HG02588 (cell line): ENCODE data around the gene STAT6.

Experiments
- ATAC-seq: cut with Tn5 transposase; IDR thresholded peaks from one replicate; pipeline ENCODE4 v1.9.1; 2021; ENCODE audit warnings: mild to moderate bottlenecking, moderate library complexity; ENCODE audit not compliant: unreplicated experiment

Gene STAT6

DNA sequence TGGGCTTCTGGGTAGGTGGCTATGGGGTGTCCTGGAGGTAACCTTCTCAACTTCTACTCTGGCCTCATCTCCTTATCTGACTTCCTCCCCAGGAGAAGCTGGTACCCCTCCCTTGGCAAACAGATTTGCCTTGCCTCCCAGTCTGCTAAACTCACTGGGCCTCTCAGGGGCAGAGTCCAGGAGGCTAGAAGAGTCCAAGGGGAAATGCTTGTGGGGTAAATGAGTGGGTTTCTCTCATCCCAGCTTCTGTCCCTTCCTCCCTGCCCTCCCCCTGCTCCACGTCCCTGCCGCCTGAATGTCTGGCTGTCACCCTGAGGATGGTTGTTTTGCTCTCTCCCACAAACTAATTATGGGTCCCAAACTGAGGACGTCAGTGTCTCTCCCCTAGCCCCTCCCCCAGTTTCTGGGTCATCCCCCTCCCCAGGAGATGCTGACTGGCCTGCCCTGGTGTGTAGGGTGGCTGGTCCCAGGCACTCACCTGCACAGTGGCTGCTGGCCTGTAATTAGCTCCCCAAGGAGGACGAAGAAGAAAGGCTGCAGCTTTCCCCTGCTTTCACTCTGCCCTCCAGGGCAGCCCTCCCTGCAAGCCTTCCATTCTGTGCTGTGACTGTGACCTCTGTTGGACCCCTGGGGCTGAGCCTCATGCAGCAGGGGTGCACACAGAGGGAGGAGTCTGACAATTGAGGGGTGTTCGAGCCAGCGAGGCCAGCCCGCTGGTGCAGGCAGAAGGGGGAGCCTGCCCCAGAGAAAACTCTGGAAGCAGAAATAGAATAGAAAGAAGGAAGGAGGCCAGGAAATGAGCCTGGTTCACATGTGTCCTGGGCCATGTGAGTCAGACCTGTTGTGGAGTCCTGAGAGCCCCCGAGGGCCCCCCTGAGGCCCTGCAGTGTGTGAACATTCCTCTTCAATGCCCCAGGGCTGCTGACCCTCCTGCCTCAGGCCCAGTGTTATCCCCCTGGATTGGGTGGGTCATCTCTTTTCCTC is 36.1 kb upstream of the STAT6 start, which contains the start of gene LRP1-AS:
Gene LRP1-AS (minus strand): TSS at position 659 of the 984 bp plus-strand sequence.
- no peak for ATAC-seq

DNA sequence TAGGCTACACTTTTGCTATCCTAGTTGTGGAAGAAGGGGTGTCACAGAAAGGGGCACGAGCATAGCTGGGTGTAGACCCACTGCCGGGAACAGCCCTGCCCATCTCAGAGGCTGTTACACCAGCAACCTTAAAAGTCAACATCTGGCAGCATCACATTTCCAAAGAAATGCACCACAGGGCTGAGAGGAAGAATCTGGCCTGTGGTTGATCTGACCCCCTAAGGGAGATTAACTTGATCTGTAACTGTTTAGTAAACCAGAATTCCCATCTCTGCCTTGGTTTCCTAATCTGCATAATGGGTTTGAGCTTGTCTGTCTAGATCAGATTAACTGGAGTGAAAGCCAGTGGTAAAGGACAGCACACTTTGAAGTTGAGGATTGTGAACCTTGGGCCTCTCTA is 34.9 kb upstream of the STAT6 start:
- no peak for ATAC-seq

DNA sequence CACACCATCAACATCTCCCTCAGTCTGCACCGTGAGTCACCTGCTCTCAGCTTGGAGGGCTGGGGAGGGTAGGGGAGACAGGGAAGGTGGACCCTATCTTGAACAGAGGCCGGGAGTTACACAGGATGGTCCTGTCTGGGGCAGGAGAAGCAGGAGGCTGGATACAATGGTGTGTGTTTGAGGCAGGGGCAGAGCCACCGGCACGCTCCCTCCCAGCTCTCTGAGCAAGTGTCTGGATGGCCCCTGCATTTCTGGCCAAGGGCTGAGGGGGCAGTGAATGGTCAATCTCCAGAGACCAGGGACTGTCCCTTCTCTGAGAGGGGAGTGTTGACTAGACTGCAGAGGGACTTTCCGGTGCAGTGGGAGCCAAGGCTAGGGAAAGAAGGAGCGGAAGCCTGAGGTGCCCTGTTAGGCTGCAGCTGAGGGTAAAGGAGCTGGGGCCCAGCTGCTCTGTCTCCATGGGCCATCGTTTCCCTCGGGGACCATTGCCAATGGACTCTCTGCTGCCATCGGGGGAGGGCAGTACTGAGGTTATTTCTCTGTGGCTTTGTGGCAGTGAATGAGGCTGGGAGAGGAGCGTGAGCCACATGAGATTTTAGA is 34.4 kb upstream of the STAT6 start:
- no peak for ATAC-seq

DNA sequence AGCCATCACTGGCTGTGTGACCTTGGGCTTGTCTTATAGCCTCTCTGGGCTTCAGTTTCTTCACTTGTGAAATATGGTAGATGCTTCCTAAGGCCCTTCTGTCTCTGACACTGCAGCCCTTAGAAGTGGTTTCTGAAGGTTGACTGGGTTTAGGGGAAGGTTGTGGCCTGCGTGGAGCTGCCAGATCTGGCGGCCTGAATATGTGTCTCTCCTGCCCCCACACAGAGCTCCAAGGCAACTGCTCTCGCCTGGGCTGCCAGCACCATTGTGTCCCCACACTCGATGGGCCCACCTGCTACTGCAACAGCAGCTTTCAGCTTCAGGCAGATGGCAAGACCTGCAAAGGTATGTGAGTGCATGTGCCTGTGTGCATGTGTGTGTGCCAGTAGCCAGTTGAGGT is 32.3 kb upstream of the STAT6 start:
- no peak for ATAC-seq

DNA sequence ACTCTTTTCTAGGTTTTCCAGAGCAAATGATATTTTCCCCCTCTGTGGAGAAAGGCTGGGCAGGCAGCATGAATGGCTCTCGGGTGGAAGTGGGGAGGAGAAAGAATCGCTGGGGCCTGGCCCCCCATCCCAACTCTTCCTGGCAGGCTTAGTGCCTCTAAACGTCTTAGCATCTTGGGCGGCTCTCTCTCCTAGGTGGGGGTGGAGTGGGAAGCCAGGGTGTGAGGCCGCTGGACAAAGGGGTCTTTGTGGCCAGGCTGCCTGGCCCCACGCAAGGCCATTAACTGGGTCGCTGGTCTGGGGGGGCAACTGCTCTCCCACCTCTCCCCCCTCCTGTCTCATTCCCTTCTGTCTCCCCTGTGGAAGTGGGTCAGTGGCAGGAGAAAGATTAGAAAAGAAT is 31.6 kb upstream of the STAT6 start:
- no peak for ATAC-seq

DNA sequence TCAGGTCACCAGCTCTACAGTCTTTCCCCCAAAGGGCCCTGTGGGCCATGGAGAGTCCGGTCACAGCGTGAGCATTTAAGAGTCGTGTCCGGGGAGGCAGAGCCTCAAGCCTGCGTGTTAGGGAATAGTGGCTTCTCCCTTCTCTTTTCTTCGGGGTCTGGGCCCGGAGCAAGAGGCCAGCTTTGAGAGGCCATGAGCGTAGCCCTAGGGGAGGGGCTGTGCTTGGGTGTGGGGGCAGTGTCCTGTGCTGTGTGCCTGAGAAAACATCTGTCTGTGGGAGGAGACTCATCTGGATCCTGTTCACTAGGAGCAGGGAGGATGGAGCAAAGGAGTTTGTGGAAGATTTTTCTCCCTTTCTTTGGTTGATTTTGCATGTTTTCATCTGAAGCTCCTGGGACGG is 31.0 kb upstream of the STAT6 start:
- ATAC-seq: no peak

DNA sequence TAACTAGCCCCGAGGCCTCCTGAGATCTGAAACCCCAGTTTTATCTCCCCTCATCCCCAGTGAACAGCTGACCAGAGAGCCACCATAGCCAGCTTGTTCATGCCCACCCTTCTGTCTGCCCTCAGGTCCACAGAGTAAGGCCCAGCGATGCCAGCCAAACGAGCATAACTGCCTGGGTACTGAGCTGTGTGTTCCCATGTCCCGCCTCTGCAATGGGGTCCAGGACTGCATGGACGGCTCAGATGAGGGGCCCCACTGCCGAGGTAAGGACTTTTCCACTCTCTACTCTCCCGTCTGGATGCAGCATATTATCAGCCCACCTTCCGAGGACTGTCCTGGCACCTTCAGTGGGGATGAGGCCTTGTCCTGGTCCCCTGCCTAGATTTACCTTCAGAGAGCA is 30.1 kb upstream of the STAT6 start:
- ATAC-seq: no peak

DNA sequence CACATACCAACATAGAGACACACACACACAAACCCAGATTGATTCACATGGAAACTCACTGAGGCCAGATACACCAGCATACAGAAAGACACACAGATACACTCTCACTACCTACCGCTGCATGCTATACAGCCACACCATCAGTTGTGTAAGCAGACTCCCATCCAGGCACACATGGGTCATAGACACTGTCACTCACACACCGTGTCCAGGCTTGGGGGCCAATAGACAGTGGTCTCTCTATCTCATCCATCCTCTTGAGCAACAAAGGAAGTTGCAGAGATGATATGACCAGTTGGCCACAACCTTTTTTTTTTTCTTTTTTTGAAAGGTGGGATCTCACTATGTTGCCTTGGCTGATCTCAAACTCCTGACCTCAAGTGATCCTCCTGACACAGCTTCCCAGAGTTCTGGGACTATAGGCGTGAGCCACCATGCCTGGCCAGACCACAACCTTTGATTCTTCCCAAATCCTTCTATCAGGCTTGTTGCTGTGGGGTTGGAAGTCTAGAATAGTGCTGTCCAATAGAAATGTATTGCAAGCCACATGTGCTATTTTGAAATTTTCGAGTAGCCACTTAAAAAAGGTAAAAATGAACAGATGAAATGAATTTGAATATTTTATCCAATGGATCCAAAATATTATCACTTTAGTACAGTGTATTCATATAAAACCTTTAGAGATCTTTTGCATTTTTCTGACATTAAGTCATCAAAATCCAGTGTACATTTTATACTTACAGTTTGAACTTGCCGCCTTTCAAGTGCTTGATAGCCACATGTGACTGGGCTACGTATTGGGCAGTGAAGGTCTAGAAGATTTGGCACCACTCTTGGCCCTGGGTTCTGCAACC is 28.9 kb upstream of the STAT6 start:
- no peak for ATAC-seq

DNA sequence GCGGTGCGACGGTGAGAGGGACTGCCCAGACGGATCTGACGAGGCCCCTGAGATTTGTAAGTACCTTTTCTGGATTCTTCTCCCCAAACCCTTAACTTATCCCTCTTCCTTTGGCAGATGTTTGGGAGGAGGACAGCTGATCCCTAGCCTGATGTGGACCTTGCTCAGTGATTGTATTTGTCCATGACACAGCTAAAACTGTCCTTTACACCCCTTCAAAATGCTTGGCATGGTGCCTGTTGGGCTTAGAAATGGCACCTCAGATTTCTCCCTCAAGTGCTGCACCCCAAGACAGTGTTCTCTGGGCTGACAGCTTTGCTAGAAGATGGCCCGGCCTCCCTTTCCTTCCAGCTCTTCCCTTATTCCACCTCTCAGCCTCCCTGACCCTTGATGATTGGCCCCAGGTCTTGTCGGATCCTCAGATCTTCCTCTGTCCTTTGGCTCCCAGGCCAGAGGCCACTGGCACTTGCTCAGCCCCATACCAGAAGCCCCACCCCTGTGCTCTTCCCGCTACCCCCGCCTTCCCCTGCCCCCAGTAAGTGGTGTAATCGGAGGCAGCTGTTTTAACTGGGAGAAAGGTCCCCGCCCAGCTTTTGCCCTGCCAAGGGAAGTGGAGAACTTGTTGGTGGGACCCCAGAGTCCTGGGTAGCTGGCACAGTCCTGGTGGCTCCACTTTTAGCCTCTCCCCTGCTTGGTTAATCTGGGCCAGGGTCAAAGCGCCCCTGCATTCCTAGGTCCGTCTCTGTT is 27.5 kb upstream of the STAT6 start:
- no peak for ATAC-seq

DNA sequence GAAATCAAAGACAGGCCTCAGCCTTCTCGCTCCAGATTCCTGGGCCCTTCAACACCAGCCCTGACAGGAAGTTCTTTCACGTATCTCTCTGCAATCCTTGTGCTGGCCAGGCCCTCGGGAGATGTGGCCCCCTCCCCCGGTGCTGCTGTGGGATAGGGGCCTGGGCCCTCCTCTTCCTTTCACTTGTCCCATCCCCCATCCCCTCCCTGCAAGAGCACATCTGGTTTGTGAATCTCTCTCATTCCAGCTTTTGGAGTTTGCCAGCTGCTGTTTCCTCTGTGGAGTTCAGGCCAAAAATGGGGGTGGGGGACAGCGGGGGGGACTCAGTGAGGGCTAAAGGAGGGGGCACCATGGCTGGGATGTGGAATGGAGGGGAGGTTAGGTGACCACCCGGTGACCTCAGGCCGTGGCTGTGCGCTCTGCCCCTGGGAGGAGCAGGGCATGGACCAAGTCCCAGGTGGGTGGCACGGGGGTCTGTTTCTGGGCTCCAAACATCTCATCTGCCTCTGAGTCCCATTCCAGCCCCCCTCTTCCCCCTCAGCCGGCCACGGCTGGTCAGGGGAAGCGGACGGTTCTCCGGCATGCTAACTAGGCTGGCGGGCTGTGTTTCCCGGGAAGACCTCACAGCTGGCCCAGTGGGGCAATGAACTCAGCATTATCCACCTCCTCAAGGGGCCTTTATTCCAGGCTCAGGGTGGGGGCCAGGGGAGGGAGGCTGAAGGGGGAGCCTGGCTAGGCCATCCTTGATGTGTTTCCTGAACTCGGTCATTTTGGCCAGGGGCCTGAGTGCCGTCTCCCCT is 24.6 kb upstream of the STAT6 start:
- ATAC-seq: no peak

DNA sequence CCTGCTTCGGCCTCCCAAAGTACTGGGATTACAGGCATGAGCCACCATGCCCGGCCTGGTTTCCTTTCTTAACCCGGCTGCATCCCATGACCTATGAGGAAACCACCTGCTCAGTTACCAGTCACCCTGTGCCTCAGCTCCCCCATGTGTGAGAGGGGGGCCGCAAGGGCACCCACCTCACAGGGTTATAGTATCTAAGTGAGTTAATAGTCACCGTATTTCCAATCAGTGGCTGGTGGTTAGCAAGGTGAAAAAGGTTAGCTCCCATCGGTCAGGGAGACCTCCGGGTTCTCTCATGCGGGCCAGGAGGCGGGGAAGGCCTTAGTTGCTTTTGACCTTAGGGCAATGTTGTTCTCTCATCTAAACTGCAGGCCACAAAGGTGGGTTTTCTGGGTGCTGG is 23.8 kb upstream of the STAT6 start:
- no peak for ATAC-seq

DNA sequence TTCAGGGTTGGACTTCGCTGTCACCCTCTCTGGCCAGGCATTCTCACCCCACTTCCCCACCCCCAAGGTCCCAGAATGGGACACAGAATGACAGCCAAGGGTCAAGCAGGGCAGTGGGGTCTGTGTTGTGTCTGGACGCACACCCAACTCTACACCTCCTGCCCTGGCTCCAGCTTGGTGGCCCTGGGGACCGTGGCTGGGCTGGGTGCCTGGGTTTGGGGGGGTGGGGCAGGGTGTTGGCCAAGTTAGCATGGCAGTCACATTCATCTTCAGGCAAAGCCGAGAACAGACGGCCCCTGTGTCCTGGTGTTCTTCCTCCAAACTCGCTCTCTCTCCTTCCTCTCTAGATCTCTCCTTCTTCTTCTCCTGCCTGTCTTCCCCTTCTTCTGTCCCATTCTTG is 22.8 kb upstream of the STAT6 start:
- ATAC-seq: no peak

DNA sequence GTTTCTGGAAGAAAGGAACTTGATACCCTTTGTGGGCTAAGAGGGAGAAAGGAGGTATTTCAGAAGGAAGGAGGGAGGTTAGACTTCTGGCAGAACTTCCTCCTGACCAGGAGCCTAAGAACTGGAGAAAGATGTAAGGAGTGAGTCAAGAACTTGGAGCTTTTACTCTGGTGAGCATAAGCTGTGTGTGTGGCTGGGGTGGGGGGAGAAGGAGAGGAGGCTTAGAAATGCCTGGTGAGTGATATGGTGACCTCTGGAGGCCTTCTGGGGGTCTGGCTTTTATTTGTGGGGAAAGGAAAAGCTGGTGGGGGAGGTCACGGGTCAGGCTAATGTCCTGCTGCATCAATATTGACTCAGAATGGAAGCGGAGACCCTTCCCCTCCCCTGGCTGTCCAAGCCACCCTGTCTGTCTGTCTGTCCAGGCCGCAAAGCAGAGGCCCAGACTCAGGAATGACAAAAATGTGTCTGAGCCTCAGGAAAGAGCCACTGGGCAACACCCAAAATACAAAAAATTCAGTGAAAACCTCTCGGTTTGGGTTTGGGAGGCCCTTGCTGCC is 21.9 kb upstream of the STAT6 start:
- ATAC-seq: no peak

DNA sequence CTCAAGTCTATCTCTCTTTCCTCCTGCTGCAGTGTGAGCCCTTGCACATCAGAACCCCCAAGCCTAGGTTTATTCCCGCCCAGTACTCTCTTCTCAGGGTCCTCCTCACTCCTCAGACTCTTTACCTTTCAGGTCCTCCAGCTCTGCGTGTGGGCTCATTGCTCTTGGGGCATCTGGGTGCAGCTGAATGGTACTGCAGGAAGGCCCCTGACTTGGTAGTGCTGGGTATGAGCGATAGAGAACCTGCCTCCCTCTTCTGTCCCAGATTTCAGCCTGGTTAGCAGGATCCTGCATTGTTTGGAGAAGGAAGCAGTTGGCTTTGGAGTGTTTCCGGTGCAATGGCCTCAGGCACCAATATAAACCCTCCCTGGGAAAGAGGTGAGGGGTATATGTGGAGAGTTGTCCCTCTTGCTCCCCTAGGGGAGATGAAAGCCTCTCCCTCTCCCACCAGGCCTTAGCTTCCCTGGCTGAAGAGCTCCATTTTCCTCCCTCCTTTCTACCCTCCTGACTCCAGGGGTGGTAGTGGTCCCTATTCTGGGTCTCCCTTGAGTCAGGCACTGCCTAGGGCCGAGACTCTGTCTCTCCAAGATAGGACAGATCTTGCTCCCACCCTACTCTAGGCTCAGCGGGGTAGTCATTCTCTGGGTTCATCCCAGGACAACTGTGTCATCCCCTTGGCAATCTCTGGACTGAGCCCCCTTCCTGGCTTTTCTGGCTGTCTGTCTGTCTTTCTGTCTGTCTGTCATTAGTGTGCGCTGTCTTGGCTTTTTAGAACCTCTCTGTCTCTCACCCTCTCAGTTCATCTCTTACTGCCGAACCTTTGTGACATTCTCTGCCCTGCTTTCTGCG is 21.0 kb upstream of the STAT6 start:
- no peak for ATAC-seq

DNA sequence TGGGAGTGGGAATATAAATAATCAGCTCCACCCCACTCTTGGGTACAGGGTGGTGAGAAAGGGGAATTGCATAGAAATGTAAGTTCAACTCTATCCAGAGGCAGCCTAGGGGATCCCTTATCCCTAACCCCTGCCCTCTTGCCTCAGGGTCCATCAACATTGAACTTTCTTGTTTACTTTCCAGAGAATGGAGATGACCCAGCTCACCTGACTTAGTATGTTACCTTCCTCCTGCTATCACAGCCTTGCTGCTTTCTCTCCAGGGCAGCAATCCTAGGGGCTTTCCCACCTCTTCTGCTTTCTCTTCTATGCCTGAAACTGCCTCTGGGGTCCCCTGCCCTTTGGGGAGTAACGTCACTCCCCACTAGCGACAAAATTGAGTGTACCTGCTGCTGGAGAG is 19.8 kb upstream of the STAT6 start:
- no peak for ATAC-seq

DNA sequence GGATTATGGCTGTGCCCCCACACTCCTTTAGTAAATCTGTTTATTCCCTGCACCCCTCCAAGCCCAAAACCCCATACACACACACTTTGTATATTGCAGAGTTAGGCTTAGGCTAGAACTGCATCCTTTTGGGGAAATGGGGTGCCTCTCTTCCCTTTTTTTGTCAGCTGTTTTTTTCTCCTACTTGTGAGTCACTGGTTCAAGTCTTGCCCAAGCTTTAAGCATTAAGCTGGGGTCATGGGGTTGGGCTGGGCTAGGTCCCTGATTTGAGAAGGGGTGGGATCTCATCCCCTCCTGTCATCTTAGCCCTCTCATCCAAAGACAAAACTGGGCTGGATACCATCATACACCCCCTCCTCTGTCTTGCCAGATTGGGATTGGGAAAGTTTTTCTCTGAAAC is 18.7 kb upstream of the STAT6 start:
- ATAC-seq: no peak

DNA sequence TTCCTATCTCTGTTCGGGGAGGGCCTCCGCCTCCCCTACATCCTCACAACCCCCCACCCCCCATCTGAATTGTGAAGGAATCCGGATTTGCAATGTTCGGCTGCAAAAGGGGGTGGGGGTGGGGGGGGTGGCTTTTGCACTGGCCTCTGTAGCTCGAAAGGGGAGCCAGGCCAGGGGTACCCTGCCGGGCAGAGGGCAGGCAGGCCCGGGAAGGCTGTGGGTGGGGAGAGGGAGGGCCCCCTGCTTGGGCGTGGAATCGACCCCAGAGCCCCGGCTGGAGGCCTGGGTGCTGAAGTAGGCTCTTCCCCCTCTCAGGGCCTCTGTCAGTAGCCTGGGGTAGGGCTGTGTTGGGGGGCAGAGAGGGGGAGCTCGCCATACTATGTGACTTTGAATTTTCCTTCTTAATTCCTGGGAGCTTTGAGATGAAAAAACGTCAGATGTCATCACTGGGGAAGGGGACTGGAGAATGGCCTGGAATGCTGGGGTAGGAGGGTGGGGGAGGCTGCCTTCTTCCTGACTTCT is 18.2 kb upstream of the STAT6 start:
- ATAC-seq: no peak

DNA sequence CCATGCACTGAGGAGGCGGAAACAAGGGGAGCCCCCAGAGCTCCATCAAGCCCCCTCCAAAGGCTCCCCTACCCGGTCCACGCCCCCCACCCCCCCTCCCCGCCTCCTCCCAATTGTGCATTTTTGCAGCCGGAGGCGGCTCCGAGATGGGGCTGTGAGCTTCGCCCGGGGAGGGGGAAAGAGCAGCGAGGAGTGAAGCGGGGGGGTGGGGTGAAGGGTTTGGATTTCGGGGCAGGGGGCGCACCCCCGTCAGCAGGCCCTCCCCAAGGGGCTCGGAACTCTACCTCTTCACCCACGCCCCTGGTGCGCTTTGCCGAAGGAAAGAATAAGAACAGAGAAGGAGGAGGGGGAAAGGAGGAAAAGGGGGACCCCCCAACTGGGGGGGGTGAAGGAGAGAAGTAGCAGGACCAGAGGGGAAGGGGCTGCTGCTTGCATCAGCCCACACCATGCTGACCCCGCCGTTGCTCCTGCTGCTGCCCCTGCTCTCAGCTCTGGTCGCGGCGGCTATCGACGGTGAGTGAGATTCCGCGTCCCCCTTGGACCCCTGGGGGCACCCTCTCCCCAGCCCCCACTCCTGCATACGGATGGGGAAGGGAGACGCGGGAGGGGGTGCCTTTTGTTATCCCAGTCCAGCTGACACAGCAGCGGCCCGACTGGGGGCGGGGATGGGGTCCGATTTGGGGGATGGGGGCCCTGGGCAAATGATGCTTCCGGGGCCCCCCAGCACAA is 17.5 kb upstream of the STAT6 start:
- no peak for ATAC-seq
